Measurements from ENCODE around the gene SLC33A1.

The SLC33A1 gene

DNA sequence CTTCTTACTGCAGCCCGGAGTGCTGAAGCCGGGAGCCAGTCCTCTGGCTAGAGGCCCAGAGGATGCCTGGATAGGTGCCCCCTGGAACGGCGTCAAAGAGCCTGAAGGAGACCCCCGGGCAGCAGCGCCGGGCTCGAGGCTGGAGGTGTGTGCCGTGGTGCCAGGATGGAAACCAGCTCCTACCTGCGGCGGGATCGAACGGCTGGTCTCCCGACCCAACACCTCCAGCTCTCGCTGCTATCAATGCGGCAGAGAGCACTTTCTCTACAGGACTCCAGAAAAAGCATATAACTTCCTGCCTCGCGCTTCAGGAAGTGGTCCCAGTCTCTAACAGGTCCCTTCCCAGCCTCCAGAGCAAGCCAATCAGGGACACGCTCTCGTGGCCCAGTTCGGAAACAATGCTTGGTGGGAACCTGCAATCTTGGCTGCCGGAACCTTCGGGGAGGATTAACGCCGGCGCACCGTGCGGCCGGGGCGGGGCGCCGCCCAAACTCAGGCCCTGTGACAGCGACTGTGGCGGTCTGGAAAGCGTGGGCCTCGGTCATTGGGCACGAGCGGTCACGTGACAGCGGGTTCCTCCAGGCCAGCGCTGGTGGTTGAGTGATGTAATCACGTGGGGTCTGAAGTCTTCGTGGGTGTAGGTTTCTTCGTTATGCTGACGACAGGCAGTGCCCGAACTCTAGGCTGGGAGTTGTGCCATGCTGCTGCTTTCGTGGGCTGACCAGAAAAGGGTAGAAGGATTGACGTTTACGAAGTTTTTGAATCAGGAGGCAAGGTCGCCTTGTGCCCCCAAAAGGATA, at the start of gene SLC33A1:
Gene SLC33A1, minus strand, starts transcription at position 287 of the 800 bp plus-strand sequence. CDS start 430 bp downstream, outside the sequence.
- peak within 1 kb of the TSS; percentile 81 for H3K4me3 ChIP-seq (ENCODE audit: low read depth, low read length)
- TF ChIP-seq, protein P1, sequence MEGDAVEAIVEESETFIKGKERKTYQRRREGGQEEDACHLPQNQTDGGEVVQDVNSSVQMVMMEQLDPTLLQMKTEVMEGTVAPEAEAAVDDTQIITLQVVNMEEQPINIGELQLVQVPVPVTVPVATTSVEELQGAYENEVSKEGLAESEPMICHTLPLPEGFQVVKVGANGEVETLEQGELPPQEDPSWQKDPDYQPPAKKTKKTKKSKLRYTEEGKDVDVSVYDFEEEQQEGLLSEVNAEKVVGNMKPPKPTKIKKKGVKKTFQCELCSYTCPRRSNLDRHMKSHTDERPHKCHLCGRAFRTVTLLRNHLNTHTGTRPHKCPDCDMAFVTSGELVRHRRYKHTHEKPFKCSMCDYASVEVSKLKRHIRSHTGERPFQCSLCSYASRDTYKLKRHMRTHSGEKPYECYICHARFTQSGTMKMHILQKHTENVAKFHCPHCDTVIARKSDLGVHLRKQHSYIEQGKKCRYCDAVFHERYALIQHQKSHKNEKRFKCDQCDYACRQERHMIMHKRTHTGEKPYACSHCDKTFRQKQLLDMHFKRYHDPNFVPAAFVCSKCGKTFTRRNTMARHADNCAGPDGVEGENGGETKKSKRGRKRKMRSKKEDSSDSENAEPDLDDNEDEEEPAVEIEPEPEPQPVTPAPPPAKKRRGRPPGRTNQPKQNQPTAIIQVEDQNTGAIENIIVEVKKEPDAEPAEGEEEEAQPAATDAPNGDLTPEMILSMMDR (IDR thresholded peaks at IDR 0.05; ENCODE audit: low read depth, low read length), result no peak
- TF ChIP-seq MYC (IDR thresholded peaks at IDR 0.05; ENCODE audit: low read depth, low read length) (peak; percentile 70), POLR2A (IDR thresholded peaks at IDR 0.05; ENCODE audit: extremely low read depth, insufficient read length) (peak; percentile 74)
- TF ChIP-seq, protein P2, sequence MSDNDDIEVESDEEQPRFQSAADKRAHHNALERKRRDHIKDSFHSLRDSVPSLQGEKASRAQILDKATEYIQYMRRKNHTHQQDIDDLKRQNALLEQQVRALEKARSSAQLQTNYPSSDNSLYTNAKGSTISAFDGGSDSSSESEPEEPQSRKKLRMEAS (IDR thresholded peaks at IDR 0.05; ENCODE audit: low read depth, low read length), result peak; percentile 99
- peak; percentile 99 for DNase-seq (ENCODE audit: low read depth)

DNA sequence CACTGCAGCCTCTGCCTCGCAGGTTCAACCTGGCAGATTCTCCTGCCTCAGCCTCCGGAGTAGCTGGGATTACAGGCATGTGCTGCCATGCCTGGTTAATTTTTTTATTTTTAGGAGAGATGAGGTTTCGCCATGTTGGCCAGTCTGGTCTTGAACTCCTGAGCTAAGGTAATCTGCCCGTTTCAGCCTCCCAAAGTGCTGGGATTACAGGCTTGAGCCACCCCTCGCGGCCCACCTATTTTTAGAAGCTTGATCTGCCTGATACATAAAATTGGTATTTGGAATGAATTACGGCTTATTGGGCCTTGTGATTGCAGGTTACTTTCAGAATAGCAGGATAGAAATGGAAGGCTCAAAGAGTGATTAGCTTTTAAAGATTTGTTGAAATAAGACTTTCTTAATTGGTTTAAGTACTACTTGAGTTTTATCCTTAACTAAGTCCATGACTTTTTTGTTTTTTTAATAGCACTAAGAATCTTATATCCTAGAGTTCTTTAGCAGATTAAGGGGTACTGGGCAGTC, 41.2 kb upstream of the SLC33A1 start:
- no peak overlapping the region for H3K4me3 ChIP-seq (ENCODE audit: low read depth, low read length)
- TF ChIP-seq, protein P2 (IDR thresholded peaks at IDR 0.05; ENCODE audit: low read depth, low read length), result no peak
- TF ChIP-seq, protein P1 (IDR thresholded peaks at IDR 0.05; ENCODE audit: low read depth, low read length), result no peak
- TF ChIP-seq MYC (IDR thresholded peaks at IDR 0.05; ENCODE audit: low read depth, low read length), result no peak
- TF ChIP-seq POLR2A (IDR thresholded peaks at IDR 0.05; ENCODE audit: extremely low read depth, insufficient read length), result no peak
- no peak for DNase-seq (ENCODE audit: low read depth)

DNA sequence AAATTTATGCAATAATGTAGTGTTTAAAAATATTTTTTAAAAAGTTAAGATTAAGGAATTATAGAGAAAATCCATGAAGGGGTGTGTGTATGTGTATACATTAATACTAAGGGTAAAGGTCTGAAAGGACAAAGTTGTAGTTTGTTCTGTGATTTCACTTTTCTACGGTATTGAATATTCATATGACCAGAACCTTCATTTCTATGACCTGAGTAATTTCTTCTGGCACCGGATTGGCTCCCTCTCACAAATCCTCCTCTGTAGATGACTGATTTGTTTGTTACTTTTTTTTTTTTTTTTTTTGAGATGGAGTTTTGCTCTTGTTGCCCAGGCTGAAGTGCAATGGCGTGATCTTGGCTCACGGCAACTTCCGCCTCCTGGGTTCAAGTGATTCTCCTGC, 37.1 kb upstream of the SLC33A1 start:
- TF ChIP-seq POLR2A (IDR thresholded peaks at IDR 0.05; ENCODE audit: extremely low read depth, insufficient read length), result no peak
- TF ChIP-seq, protein P1 (IDR thresholded peaks at IDR 0.05; ENCODE audit: low read depth, low read length), result no peak
- no peak for TF ChIP-seq MYC (IDR thresholded peaks at IDR 0.05; ENCODE audit: low read depth, low read length)
- TF ChIP-seq, protein P2 (IDR thresholded peaks at IDR 0.05; ENCODE audit: low read depth, low read length), result no peak
- DNase-seq (ENCODE audit: low read depth), result no peak
- no peak overlapping the region for H3K4me3 ChIP-seq (ENCODE audit: low read depth, low read length)

DNA sequence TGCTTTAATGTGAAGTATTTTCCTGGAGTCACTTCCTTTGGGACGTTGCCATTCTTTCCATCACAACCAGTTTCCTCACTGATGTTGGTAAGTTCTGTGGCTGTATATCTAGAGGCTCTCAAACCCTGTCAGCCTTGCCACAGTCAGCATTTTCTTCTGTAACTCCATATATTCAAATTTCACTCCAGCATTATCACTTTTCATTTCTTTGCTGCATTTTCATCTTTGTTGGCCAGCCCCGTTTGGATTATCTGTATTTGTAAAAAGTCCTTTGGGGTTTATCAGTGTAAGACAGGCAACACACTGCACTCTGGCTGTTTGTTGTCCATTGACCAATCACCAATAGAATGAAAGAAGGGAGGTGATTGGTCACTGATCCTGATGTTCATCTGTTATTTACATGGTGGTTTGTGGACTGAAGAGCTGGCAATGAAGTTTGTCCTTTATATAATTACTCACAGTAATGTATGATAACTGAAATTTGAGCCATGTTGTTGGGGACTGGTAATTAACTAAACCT, 36.5 kb upstream of the SLC33A1 start:
- H3K4me3 ChIP-seq (ENCODE audit: low read depth, low read length), result no peak overlapping the region
- no peak for DNase-seq (ENCODE audit: low read depth)
- TF ChIP-seq POLR2A (IDR thresholded peaks at IDR 0.05; ENCODE audit: extremely low read depth, insufficient read length) (no peak), MYC (IDR thresholded peaks at IDR 0.05; ENCODE audit: low read depth, low read length) (no peak)
- TF ChIP-seq, protein P2 (IDR thresholded peaks at IDR 0.05; ENCODE audit: low read depth, low read length), result no peak
- TF ChIP-seq, protein P1 (IDR thresholded peaks at IDR 0.05; ENCODE audit: low read depth, low read length), result no peak

DNA sequence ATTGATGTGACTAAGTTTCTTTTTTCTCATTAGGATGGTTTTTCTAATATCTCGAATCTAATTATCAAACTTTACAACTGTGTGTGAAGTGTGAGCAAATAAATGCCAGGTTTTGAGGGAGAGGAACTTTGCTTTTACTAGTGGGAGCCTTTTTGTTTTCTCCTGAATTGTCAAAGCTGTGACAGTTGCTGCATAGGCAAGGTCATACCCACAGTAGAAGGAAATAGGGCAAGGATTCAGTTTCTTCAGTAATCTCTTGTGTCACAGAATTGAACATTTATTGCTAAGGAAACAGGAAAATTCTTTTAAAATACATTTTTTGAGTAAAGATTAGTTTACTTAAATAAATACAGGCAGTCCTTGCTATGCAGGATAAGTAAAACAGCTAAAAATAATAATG, 35.7 kb upstream of the SLC33A1 start:
- no peak for TF ChIP-seq MYC (IDR thresholded peaks at IDR 0.05; ENCODE audit: low read depth, low read length)
- TF ChIP-seq, protein P2 (IDR thresholded peaks at IDR 0.05; ENCODE audit: low read depth, low read length), result no peak
- TF ChIP-seq, protein P1 (IDR thresholded peaks at IDR 0.05; ENCODE audit: low read depth, low read length), result no peak
- no peak for TF ChIP-seq POLR2A (IDR thresholded peaks at IDR 0.05; ENCODE audit: extremely low read depth, insufficient read length)
- H3K4me3 ChIP-seq (ENCODE audit: low read depth, low read length), result no peak overlapping the region
- DNase-seq (ENCODE audit: low read depth), result no peak

All from NB4 (cell line).